GM12801 (cell line): ENCODE results near the gene MUC2.

Experiments
- CTCF ChIP-seq: IDR thresholded peaks from one replicate; pipeline ENCODE4 v1.5.1; 2011; ENCODE audit warnings: control low read depth; ENCODE audit not compliant: insufficient read length; ENCODE audit errors: extremely low read depth

The MUC2 gene

GRCh38 chr11:1060852-1061616 lies 13.6 kb upstream of the MUC2 start:
- no peak for TF ChIP-seq CTCF

- no peak for TF ChIP-seq CTCF
Observed at GRCh38 chr11:1062075-1062820, 12.4 kb upstream of the MUC2 start.

- no peak for TF ChIP-seq CTCF
Observed at GRCh38 chr11:1064167-1064566, 10.5 kb upstream of the MUC2 start.

- no peak for TF ChIP-seq CTCF
Observed at GRCh38 chr11:1067812-1068496, 6.7 kb upstream of the MUC2 start.

GRCh38 chr11:1069740-1070139 lies 4.9 kb upstream of the MUC2 start:
- no peak for TF ChIP-seq CTCF

GRCh38 chr11:1070594-1071462 lies 3.8 kb upstream of the MUC2 start:
- TF ChIP-seq CTCF = no peak

GRCh38 chr11:1071571-1072115 lies 3.0 kb upstream of the MUC2 start:
- TF ChIP-seq CTCF = no peak
